ENCODE data around the gene F2.
"Not testable (repeated sequence)": the region's sequence is repeated elsewhere in the genome, so short reads cannot be mapped to it uniquely, and the experiment has no call there.

Gene F2

GRCh38 chr11:46684367-46684766 is 34.6 kb upstream of the F2 start:
- no peak for DNase-seq (ENCODE audit: low read depth in 2 of 2)

- no peak for DNase-seq (ENCODE audit: low read depth in 2 of 2)
These were observed 31.9 kb upstream of the F2 start for GRCh38 chr11:46686886-46687795.

- DNase-seq (ENCODE audit: low read depth in 2 of 2) = no peak
These were observed 28.3 kb upstream of the F2 start for GRCh38 chr11:46690702-46691101.

GRCh38 chr11:46692450-46692849 is 26.6 kb upstream of the F2 start:
- DNase-seq (ENCODE audit: low read depth in 2 of 2) = no peak

- no peak for DNase-seq (ENCODE audit: low read depth in 2 of 2)
These were observed 25.4 kb upstream of the F2 start for GRCh38 chr11:46693597-46694012.

- no peak for DNase-seq (ENCODE audit: low read depth in 2 of 2)
These were observed 24.9 kb upstream of the F2 start for GRCh38 chr11:46694072-46694471.

- no peak for DNase-seq (ENCODE audit: low read depth in 2 of 2)
These were observed 24.4 kb upstream of the F2 start for GRCh38 chr11:46694607-46695006.

GRCh38 chr11:46695345-46696211 is 23.4 kb upstream of the F2 start:
- DNase-seq (ENCODE audit: low read depth in 2 of 2) = no peak

GRCh38 chr11:46696212-46696558 is 22.8 kb upstream of the F2 start:
- no peak for DNase-seq (ENCODE audit: low read depth in 2 of 2)

- no peak for DNase-seq (ENCODE audit: low read depth in 2 of 2)
These were observed 21.7 kb upstream of the F2 start for GRCh38 chr11:46697303-46697702.

GRCh38 chr11:46697723-46698122 is 21.3 kb upstream of the F2 start:
- no peak for DNase-seq (ENCODE audit: low read depth in 2 of 2)

GRCh38 chr11:46698597-46698996 is 20.4 kb upstream of the F2 start:
- no peak for DNase-seq (ENCODE audit: low read depth in 2 of 2)

GRCh38 chr11:46700241-46701077 is 18.6 kb upstream of the F2 start, which contains the start of the genes ARHGAP1 and ZNF408:
Gene ARHGAP1 (minus strand): TSS chr11:46700619. CDS start chr11:46696107, 4,512 bp downstream.
Gene ZNF408 (plus strand): TSS chr11:46701031. CDS start chr11:46701048, 17 bp downstream.
- peak; percentile 97 to 98 for DNase-seq (ENCODE audit: low read depth in 2 of 2)

- no peak for DNase-seq (ENCODE audit: low read depth in 2 of 2)
These were observed 17.8 kb upstream of the F2 start for GRCh38 chr11:46701078-46701654.

- DNase-seq (ENCODE audit: low read depth in 2 of 2) = no peak
These were observed 13.8 kb upstream of the F2 start for GRCh38 chr11:46705070-46705688.

- no peak for DNase-seq (ENCODE audit: low read depth in 2 of 2)
These were observed 12.1 kb upstream of the F2 start for GRCh38 chr11:46706886-46707285.

GRCh38 chr11:46709351-46709750 is 9.7 kb upstream of the F2 start:
- DNase-seq (ENCODE audit: low read depth in 2 of 2) = not testable (repeated sequence)

GRCh38 chr11:46710821-46711269 is 8.2 kb upstream of the F2 start:
- no peak for DNase-seq (ENCODE audit: low read depth in 2 of 2)

- DNase-seq (ENCODE audit: low read depth in 2 of 2) = no peak
These were observed 7.7 kb upstream of the F2 start for GRCh38 chr11:46711303-46711702.

GRCh38 chr11:46712874-46713576 is 6.0 kb upstream of the F2 start:
- DNase-seq (ENCODE audit: low read depth in 2 of 2) = no peak

Measured in stimulated activated CD4-positive, alpha-beta T cell treated with anti-CD3 and anti-CD28 coated beads, Interleukin-1b, Interleukin-23, amount 100 ng/mL, for 1 hour (primary cell).